Measurements from ENCODE around the gene AGBL3.

DNA sequence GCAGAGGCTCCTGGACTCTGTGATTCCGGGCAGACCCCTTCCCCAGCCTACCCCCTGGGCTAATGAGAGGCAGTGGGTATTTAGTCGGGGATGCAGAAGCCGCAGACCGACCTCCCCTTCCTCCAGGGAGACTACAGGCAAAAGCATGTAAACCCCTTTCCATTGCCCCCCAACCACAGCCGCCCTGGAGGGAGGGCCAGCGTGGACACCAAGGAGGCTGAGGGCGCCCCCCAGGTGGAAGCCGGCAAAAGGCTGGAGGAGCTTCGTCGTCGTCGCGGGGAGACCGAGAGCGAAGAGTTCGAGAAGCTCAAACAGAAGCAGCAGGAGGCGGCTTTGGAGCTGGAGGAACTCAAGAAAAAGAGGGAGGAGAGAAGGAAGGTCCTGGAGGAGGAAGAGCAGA is 39.0 kb upstream of the AGBL3 start:
- TF ChIP-seq, protein P1, sequence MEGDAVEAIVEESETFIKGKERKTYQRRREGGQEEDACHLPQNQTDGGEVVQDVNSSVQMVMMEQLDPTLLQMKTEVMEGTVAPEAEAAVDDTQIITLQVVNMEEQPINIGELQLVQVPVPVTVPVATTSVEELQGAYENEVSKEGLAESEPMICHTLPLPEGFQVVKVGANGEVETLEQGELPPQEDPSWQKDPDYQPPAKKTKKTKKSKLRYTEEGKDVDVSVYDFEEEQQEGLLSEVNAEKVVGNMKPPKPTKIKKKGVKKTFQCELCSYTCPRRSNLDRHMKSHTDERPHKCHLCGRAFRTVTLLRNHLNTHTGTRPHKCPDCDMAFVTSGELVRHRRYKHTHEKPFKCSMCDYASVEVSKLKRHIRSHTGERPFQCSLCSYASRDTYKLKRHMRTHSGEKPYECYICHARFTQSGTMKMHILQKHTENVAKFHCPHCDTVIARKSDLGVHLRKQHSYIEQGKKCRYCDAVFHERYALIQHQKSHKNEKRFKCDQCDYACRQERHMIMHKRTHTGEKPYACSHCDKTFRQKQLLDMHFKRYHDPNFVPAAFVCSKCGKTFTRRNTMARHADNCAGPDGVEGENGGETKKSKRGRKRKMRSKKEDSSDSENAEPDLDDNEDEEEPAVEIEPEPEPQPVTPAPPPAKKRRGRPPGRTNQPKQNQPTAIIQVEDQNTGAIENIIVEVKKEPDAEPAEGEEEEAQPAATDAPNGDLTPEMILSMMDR (IDR thresholded peaks at IDR 0.05 in 4 of 5, conservative IDR thresholded peaks at IDR 0.05 in 1 of 5) = no peak
- no peak for TF ChIP-seq POLR2A (IDR thresholded peaks at IDR 0.05)
